OCI-LY1 (cell line): ENCODE data around the gene ULBP2.

Experiments
- H2AFZ ChIP-seq: fragments of 200-600 bp; sonication (generic), shearing (Covaris generic); 2 replicates; pipeline ENCODE4 v1.6.0; 2014; ENCODE audit warnings: antibody characterized with exemption, mild to moderate bottlenecking, low read length
- H3F3A ChIP-seq: fragments of 200-600 bp; sonication (generic), shearing (Covaris generic); 2 replicates; pipeline ENCODE4 v1.6.0; 2014; ENCODE audit warnings: mild to moderate bottlenecking, antibody characterized with exemption, low read length, moderate library complexity; ENCODE audit not compliant: insufficient read depth
- H3K27ac ChIP-seq: fragments of 200-600 bp; sonication (generic); 2 replicates; pipeline ENCODE4 v1.5.1; 2014; ENCODE audit warnings: low read length, mixed run types, mild to moderate bottlenecking, low read depth; ENCODE audit not compliant: poor library complexity, severe bottlenecking
- H3K27me3 ChIP-seq: fragments of 200-600 bp; sonication (generic); 2 replicates; pipeline ENCODE4 v1.6.0; 2014; ENCODE audit warnings: antibody characterized with exemption, mild to moderate bottlenecking, low read length, moderate library complexity; ENCODE audit not compliant: insufficient read depth
- H3K36me3 ChIP-seq: fragments of 200-600 bp; sonication (generic); 2 replicates; pipeline ENCODE4 v1.6.1; 2014; ENCODE audit warnings: mild to moderate bottlenecking, antibody characterized with exemption, low read length, moderate library complexity, mixed read lengths; ENCODE audit not compliant: insufficient read depth
- H3K4me1 ChIP-seq: fragments of 200-600 bp; sonication (generic); 2 replicates; pipeline ENCODE4 v1.5.1; 2014; ENCODE audit warnings: mild to moderate bottlenecking, low read length, moderate library complexity; ENCODE audit not compliant: insufficient read depth, severe bottlenecking
- H3K4me2 ChIP-seq: fragments of 200-600 bp; sonication (generic), shearing (Covaris generic); 2 replicates; pipeline ENCODE4 v1.6.1; 2014; ENCODE audit warnings: low read length
- H3K4me3 ChIP-seq: fragments of 200-600 bp; sonication (generic); 2 replicates; pipeline ENCODE4 v1.5.1; 2014; ENCODE audit warnings: low read length, low read depth, mild to moderate bottlenecking, mixed read lengths; ENCODE audit not compliant: poor library complexity, severe bottlenecking
- H3K79me2 ChIP-seq: fragments of 200-600 bp; shearing (Covaris generic); 2 replicates; pipeline ENCODE4 v1.6.1; 2016; ENCODE audit warnings: mixed run types, low read length, mixed read lengths; ENCODE audit not compliant: insufficient read depth
- H3K9ac ChIP-seq: fragments of 200-600 bp; sonication (generic), shearing (Covaris generic); 2 replicates; pipeline ENCODE4 v1.6.1; 2014; ENCODE audit warnings: mild to moderate bottlenecking, low read length, mixed read lengths
- H3K9me2 ChIP-seq: fragments of 200-600 bp; sonication (generic), shearing (Covaris generic); 2 replicates; pipeline ENCODE4 v1.6.1; 2014; ENCODE audit warnings: low read depth, mild to moderate bottlenecking, low read length, mixed read lengths
- H3K9me3 ChIP-seq: fragments of 200-600 bp; shearing (Covaris generic); 2 replicates; pipeline ENCODE4 v1.6.1; 2014; ENCODE audit warnings: low read length, mixed read lengths
- H4K20me1 ChIP-seq: fragments of 200-600 bp; sonication (generic), shearing (Covaris generic); 2 replicates; pipeline ENCODE4 v1.6.0; 2016; ENCODE audit warnings: mild to moderate bottlenecking, low read length; ENCODE audit not compliant: insufficient read depth
- EZH2 ChIP-seq: fragments of 200-600 bp; sonication (generic), shearing (Covaris generic); IDR thresholded peaks from 2 replicates; pipeline ENCODE4 v1.8.0; 2017; ENCODE audit warnings: borderline replicate concordance, mixed run types, mild to moderate bottlenecking, antibody characterized with exemption, low read length, moderate library complexity, mixed read lengths
- TF ChIP-seq, protein P1 (sequence below): fragments of 200-600 bp; sonication (generic), shearing (Covaris generic); IDR thresholded peaks from 2 replicates; pipeline ENCODE4 v1.5.1; 2017; ENCODE audit warnings: mild to moderate bottlenecking, antibody characterized with exemption, low read length, moderate library complexity, mixed read lengths

Gene ULBP2

DNA sequence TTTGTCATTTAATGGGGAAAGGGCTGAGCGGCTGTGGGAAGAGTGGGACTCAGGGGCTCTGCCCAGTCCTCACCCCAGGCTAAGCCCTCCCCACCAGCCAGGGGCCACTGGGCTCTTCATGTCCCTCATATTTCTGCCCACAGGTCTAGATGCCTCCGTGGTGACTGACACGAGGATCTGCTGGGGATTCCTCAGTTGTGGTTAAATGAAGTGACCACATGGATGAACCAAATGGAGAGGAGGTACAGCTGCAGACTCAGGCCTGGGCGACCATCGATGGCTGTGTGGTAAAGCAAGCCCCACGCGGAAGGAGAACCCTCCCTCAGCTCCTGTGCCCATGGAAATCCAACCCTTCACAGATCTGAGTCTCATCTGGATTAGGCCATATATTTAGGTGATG lies 54.2 kb downstream of the ULBP2 start:
- no peaks in the 10 kb centered on the region for H3K27me3 ChIP-seq
- no peaks in the 10 kb centered on the region for H3K79me2 ChIP-seq
- H3F3A ChIP-seq: no peaks in the 10 kb centered on the region
- no peak overlapping the region for H3K9ac ChIP-seq
- peaks cover 7% of the 10 kb centered on the region for H3K4me1 ChIP-seq
- H3K4me2 ChIP-seq: no peak overlapping the region
- H4K20me1 ChIP-seq: no peaks in the 10 kb centered on the region
- no peak overlapping the region for H3K4me3 ChIP-seq
- TF ChIP-seq, protein P1, sequence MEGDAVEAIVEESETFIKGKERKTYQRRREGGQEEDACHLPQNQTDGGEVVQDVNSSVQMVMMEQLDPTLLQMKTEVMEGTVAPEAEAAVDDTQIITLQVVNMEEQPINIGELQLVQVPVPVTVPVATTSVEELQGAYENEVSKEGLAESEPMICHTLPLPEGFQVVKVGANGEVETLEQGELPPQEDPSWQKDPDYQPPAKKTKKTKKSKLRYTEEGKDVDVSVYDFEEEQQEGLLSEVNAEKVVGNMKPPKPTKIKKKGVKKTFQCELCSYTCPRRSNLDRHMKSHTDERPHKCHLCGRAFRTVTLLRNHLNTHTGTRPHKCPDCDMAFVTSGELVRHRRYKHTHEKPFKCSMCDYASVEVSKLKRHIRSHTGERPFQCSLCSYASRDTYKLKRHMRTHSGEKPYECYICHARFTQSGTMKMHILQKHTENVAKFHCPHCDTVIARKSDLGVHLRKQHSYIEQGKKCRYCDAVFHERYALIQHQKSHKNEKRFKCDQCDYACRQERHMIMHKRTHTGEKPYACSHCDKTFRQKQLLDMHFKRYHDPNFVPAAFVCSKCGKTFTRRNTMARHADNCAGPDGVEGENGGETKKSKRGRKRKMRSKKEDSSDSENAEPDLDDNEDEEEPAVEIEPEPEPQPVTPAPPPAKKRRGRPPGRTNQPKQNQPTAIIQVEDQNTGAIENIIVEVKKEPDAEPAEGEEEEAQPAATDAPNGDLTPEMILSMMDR: no peak
- TF ChIP-seq EZH2: no peak
- no peak overlapping the region for H2AFZ ChIP-seq
- H3K9me3 ChIP-seq: no peaks in the 10 kb centered on the region
- H3K9me2 ChIP-seq: no peaks in the 10 kb centered on the region
- no peaks in the 10 kb centered on the region for H3K36me3 ChIP-seq
- no peak overlapping the region for H3K27ac ChIP-seq
